ENCODE data around the gene KCMF1.

KCMF1 gene

DNA sequence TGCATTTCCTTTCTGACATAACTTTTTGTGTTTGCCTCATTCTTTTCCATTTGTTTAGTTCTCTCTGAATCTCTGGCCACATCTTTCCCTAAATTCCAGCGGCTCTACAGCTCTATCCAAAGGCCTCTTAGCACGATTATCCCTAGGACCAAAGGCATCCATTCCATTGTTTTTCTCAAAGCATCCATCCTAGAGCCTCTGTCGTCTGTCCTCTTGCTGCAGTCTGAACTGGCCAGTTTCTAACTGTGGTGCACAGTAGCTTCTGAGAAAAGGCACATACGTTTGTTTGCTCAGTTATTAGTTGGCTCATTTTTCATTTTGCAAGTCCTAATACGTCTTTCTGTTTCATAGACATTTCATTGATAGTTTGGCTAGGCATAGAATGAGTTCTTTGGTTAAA, 116.6 kb downstream of the KCMF1 start:
- no peak for DNase-seq

DNA sequence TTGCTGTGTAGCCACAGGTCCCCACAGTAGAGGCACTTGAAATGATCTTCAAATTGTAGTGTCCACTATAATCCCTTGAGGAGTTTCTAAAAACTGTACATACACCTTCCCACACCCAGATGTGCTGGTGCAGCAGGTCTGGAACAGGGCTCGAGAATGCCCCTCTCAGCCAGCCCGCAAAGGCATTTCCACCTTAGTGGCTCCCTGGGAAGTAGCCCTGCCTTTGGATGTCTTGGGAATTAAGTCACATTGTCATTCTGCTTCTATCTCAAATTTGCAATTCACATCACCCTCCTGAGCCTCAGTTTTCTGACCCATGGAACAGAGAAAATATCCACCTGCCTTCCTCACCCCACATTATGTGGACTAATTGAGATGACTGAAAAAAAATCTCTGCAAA, 118.0 kb downstream of the KCMF1 start:
- no peak for DNase-seq

DNA sequence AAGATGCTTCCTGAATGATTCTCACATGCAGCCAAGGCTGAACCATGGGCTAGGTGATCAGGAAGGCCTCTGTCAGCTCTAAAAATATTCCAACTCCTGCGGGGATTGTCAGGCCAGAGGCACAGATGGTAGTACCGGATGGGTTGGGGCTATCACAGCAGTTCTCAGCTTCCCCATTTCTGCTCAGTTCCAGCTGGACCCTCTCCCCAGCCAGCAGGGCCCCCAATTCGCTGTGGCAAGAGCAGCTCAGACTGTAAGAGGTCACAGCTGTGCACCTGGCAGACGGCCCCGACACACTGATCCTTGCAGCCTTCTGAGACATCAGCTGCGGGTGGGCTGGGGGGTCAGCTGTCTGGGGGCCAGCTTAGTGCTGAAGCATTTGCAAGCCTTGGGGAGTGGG, 118.6 kb downstream of the KCMF1 start:
- DNase-seq = peak; percentile 70

DNA sequence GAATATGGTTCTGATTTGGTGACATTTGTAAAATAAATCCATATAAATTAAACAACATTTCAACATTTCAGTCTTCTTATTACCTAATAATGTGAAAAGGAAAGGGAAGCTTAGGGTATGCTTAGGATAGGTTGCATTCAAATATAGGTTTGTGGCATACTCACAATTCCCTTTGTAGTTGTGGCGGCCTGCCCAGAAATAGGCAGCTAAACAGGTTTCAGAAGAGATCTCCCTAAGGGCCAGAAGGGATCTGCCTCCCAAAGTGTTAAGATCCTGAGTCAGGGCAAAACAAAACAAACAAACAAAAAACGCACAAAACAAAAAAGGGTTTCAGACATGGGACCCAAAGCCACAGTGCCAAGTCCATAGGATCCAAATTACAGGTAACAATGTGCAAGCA, 120.9 kb downstream of the KCMF1 start:
- DNase-seq = no peak

DNA sequence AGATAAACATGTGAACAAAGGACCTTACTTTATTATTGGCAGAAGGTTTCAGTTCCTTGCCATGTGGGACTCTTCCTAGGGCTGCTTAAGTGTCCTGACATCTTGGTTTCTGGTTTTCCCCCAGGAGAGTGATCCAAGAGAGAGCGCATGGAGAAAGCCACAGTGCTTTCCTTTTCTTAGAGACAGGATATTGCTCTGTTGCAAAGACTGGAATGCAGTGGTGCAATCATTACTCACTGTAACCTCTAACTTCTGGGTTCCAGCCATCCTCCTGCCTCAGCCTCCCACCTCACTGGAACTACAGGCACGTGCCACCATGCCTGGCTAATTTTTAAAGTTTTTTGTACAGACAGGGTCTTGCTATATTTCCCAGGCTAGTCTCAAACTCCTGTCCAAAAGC, 124.1 kb downstream of the KCMF1 start:
- no peak for DNase-seq

DNA sequence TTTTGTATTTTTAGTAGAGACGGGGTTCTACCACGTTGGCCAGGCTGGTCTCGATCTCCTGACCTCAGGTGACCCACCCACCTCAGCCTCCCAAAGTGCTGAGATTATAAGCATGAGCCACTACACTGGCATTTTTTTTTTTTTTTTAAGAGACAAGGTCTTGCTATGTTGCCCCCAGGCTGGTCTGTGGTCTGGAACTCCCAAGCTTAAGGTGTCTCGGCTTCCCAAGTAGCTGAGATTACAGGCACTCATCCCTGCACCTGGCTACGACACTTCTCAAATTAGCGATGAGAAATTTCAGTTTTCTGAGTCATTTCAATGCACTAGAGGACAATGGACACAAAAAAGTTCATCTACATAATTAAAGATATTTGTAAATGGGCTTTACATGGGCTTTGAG, 125.7 kb downstream of the KCMF1 start:
- DNase-seq = no peak

DNA sequence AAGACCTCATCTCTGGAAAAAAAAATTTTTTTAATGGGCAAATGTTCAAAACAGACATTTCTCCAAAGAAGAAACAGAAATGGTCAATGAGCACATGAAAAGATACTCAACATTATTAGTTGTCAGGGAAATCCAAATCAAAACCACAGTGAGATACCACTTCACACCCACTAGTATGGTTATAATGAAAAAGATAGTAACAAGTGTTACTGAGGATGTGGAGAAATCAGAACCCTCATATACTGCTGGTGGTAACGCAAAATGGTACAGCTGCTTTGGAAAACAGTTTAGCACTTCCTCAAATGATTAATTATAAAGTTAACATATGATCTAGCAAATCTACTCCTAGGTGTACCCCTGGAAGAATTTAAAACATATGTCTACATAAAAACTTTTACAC, 133.3 kb downstream of the KCMF1 start:
- DNase-seq = no peak

DNA sequence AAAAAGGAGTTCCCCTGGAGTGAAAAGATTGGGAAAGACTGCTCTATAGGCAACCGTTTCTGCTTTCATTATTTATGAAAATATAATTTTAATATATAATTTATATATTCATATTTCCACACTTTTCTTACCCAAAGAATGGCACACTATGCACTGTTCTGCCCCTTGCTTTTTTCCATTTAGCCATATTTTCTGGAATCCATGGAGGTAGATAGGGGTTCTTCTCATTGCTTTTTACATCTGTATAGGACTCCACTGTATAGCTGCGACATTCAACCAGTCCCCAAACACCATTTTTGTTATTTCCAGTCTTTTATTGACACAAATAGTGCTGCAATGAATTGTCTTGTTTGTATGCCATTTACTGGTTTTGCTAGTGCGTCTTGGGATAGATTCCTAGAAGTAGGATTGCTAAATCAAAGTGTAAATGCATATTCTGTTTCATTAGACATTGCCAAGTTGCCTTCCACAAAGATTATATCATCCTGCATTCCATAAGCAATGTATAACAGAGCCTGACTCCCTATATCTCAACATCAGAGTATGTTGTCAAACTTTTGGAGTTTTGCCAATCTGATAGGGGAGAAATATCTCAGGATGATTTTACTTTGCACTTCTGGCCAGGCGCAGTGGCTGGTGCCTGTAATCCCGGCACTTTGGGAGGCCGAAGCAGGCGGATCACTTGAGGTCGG, 135.7 kb downstream of the KCMF1 start:
- no peak for DNase-seq
